ENCODE measurements around the gene CCDC34. TPM values are rescaled to one million over a fixed set of nuclear protein-coding genes. Genes with fewer than 3 reads are reported as not detected.

The CCDC34 gene
- total and polyA plus RNA-seq, 2 of the 4 experiments (the other 2 are of a cell fraction): 2.5 to 4.5 TPM

- Histone ChIP-seq H3K27me3 (ENCODE audit: control insufficient read depth, insufficient read depth, low read length) (no peaks in the 10 kb centered on the region), H2BK15ac (ENCODE audit: low read depth, low read length) (no peak overlapping the region), H4K91ac (ENCODE audit: insufficient read depth, low read depth, low read length) (no peak overlapping the region), H3K79me1 (ENCODE audit: low read depth in 1 of 2, low read length in 2 of 2) (0 out of 4 replicates have a peak, but pooled peaks cover 0 to 2% of the 10 kb centered on the region in 2 experiments), H2AK5ac (ENCODE audit: low read depth, low read length) (no peak overlapping the region), H3K4me1 (ENCODE audit: control insufficient read depth, insufficient read depth, low read length) (0 out of 2 replicates have a peak, but pooled peaks cover 1% of the 10 kb centered on the region), H3K14ac (replicated peaks; ENCODE audit: low read depth, low read length) (no peak overlapping the region), H3K23ac (ENCODE audit: low read depth, low read length) (no peak overlapping the region), H2BK20ac (ENCODE audit: low read depth, low read length) (no peak overlapping the region), H3K9ac (ENCODE audit: low read depth, low read length) (no peak overlapping the region), H3K4me2 (ENCODE audit: low read depth, low read length) (no peak overlapping the region), H4K8ac (ENCODE audit: low read depth in 2 of 2, low read length in 2 of 2) (no peak overlapping the region), H4K20me1 (ENCODE audit: insufficient read depth, low read length) (no peaks in the 10 kb centered on the region), H3K9me3 (ENCODE audit: control insufficient read depth, insufficient read depth, low read length) (no peaks in the 10 kb centered on the region), H2BK5ac (ENCODE audit: low read depth, low read length, poor library complexity, severe bottlenecking) (no peak overlapping the region), H3K18ac (ENCODE audit: low read depth, low read length) (no peak overlapping the region), H3K56ac (ENCODE audit: extremely low read depth, insufficient read depth, low read length) (no peak overlapping the region), H3K9me1 (ENCODE audit: insufficient read depth, low read length) (no peaks in the 10 kb centered on the region), H2AK9ac (replicated peaks; ENCODE audit: low read depth, low read length, poor library complexity) (no peak overlapping the region), H3K4me3 (ENCODE audit: insufficient read depth, low read depth, low read length) (no peak overlapping the region), H3K36me3 (ENCODE audit: control insufficient read depth, insufficient read depth, low read length) (no peaks in the 10 kb centered on the region), H4K5ac (ENCODE audit: low read depth, low read length) (no peak overlapping the region), H3K27ac (ENCODE audit: insufficient read depth, low read length) (no peak overlapping the region), H2AFZ (replicated peaks; ENCODE audit: low read length, poor library complexity) (no peak overlapping the region), H3K4ac (ENCODE audit: low read depth, low read length) (no peak overlapping the region), H2BK120ac (ENCODE audit: low read depth, low read length) (no peak overlapping the region)
- intact Hi-C loops (cut with micrococcal nuclease): no loop called here
- ChIA-PET CTCF (interaction anchor here (1.3 kb wide), 1 partner anchor 11 kb away, joined by 4 read pairs; no protein-coding TSS in a partner anchor), POLR2A (ENCODE audit: unreplicated experiment) (no interaction called here)
- no CpG with 5 or more reads among the region's 5 CpGs for WGBS, 2 experiments (ENCODE audit: extremely low coverage in 2 of 2, insufficient read length in 1 of 2)
- TF ChIP-seq RCOR1 (IDR thresholded peaks at IDR 0.05; ENCODE audit: insufficient replicate concordance, low read length): no peak
- TF ChIP-seq ELK1 (IDR thresholded peaks at IDR 0.05; ENCODE audit: borderline replicate concordance, low read depth, low read length): no peak
- TF ChIP-seq NFE2L2 (IDR thresholded peaks at IDR 0.05; ENCODE audit: low read depth, low read length): no peak
- no peak for TF ChIP-seq MAFK (IDR thresholded peaks at IDR 0.05; ENCODE audit: low read depth, low read length)
- TF ChIP-seq MXI1 (IDR thresholded peaks at IDR 0.05; ENCODE audit: borderline replicate concordance, low read depth, low read length): no peak
- no peak for TF ChIP-seq BHLHE40 (IDR thresholded peaks at IDR 0.05; ENCODE audit: low read depth, low read length)
- no peak for TF ChIP-seq USF2 (IDR thresholded peaks at IDR 0.05; ENCODE audit: low read depth, low read length)
- no peak for TF ChIP-seq CTCF (conservative IDR thresholded peaks at IDR 0.05; ENCODE audit: low read depth, low read length)
- no peak for TF ChIP-seq POLR2A (IDR thresholded peaks at IDR 0.05; ENCODE audit: low read depth, low read length)
- TF ChIP-seq CEBPB (IDR thresholded peaks at IDR 0.05; ENCODE audit: low read depth, low read length): no peak
- no peak for TF ChIP-seq MAZ (IDR thresholded peaks at IDR 0.05; ENCODE audit: borderline replicate concordance, low read depth, low read length)
- TF ChIP-seq SMC3 (IDR thresholded peaks at IDR 0.05; ENCODE audit: low read depth, low read length): no peak
- no peak for TF ChIP-seq RAD21 (IDR thresholded peaks at IDR 0.05; ENCODE audit: low read length)
- TF ChIP-seq CHD1 (IDR thresholded peaks at IDR 0.05; ENCODE audit: low read depth, low read length): no peak
- no peak for TF ChIP-seq FOS (IDR thresholded peaks at IDR 0.05; ENCODE audit: low read depth, low read length)
- no TSS peak for BruUV-seq (replicated peaks)
- no peak for DNase-seq
- ATAC-seq (ENCODE audit: low read depth): no peak
- in situ Hi-C loops (cut with MboI; ENCODE audit: low sequenced_read_pairs): no loop called here
- dilution Hi-C loops (cut with HindIII; ENCODE audit: low sequenced_read_pairs, unreplicated experiment): no loop called here
Measured at GRCh38 chr11:27381238-27381666, 18.2 kb upstream of the CCDC34 start.

Measured in IMR-90 (cell line).